ENCODE results near the gene TSKU. TPM values are rescaled to one million over a fixed set of nuclear protein-coding genes. Genes with fewer than 3 reads are reported as not detected.

TSKU gene
- total and polyA plus RNA-seq, 9 of the 15 experiments (the other 6 are each of a cell fraction or from before 2014, with no cell fraction given) = 0.60 to 11.9 (median 8.4) TPM

- TF ChIP-seq CBFA2T2 (conservative IDR thresholded peaks at IDR 0.05) (peak; percentile 44; the same call in 1 of the 2 replicates), KLF10 (CRISPR knock-in tag; IDR thresholded peaks at IDR 0.05) (no peak), PHB (CRISPR knock-in tag; IDR thresholded peaks at IDR 0.05) (no peak), MED1 (CRISPR knock-in tag; IDR thresholded peaks at IDR 0.05; ENCODE audit: borderline replicate concordance) (no peak), SRSF1 (IDR thresholded peaks at IDR 0.05; ENCODE audit: low read depth, low read length) (no peak), ATF4 (CRISPR knock-in tag; IDR thresholded peaks at IDR 0.05) (no peak), HMG20B (CRISPR knock-in tag; IDR thresholded peaks at IDR 0.05) (no peak), FOXJ2 (tag; IDR thresholded peaks at IDR 0.05) (no peak), TBP (optimal IDR thresholded peaks at IDR 0.05; ENCODE audit: low read depth, low read length) (no peak), ZC3H4 (CRISPR knock-in tag; IDR thresholded peaks at IDR 0.05; ENCODE audit: borderline replicate concordance) (no peak), ZFP91 (CRISPR knock-in tag; IDR thresholded peaks at IDR 0.05) (no peak), CBX3 (IDR thresholded peaks at IDR 0.05; ENCODE audit: borderline replicate concordance in 1 of 2, low read length in 2 of 2) (peak in 1 of 2 experiments; percentile 10; a peak in 1 of 3 replicates), SREBF2 (CRISPR knock-in tag; IDR thresholded peaks at IDR 0.05) (no peak), PRDM10 (IDR thresholded peaks at IDR 0.05; ENCODE audit: partially characterized antibody) (peak; percentile 88), ZNF518B (CRISPR knock-in tag; IDR thresholded peaks at IDR 0.05) (no peak), HNRNPH1 (optimal IDR thresholded peaks at IDR 0.05; ENCODE audit: low read depth, low read length) (no peak)
- TF ChIP-seq, protein P1, sequence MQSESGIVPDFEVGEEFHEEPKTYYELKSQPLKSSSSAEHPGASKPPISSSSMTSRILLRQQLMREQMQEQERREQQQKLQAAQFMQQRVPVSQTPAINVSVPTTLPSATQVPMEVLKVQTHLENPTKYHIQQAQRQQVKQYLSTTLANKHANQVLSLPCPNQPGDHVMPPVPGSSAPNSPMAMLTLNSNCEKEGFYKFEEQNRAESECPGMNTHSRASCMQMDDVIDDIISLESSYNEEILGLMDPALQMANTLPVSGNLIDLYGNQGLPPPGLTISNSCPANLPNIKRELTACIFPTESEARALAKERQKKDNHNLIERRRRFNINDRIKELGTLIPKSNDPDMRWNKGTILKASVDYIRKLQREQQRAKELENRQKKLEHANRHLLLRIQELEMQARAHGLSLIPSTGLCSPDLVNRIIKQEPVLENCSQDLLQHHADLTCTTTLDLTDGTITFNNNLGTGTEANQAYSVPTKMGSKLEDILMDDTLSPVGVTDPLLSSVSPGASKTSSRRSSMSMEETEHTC (IDR thresholded peaks at IDR 0.05) = no peak
Observed at GRCh38 chr11:76782531-76783293, 444 bp upstream of the TSKU start (continued).

All from K562 (cell line).